IMR-90 (cell line): ENCODE data around the gene RNF128. TPM values are rescaled to one million over a fixed set of nuclear protein-coding genes. Genes with fewer than 3 reads are reported as not detected.

Source experiments
- ATAC-seq: fragments of 200-7000 bp; cut with Tn5 transposase; 2 replicates; pipeline ENCODE4 v1.9.1; 2020; ENCODE audit warnings: low read depth, mild to moderate bottlenecking, moderate library complexity
- BruUV-seq: library from RNA; stranded (reverse); fragments of 400-500 nt; replicated peaks from 2 replicates; lab custom pipeline; 2021; lab: Mats Ljungman, UMichigan
- CTCF ChIA-PET: fragments of 300-600 bp; formaldehyde crosslinking; extraction: SDS; loops from one replicate; lab custom pipeline; 2021; ENCODE audit warnings: antibody characterized with exemption; lab: Yijun Ruan, JAX
- POLR2A ChIA-PET: fragments of 300-600 bp; sonication (Branson Sonifier 250); formaldehyde crosslinking; loops from one replicate; lab custom pipeline; 2022; ENCODE audit warnings: antibody characterized with exemption; ENCODE audit not compliant: unreplicated experiment; lab: Charles Lee
- DNase-seq: peaks from one replicate; pipeline ENCODE4 v3.0.0; 2013
- H2AFZ ChIP-seq: replicated peaks from 2 replicates; pipeline ENCODE3; 2013; ENCODE audit warnings: low read length, mild to moderate bottlenecking; ENCODE audit not compliant: poor library complexity
- H2AK5ac ChIP-seq: 2 replicates; pipeline ENCODE4 v1.6.1; 2013; ENCODE audit warnings: low read depth, low read length, inconsistent platforms
- H2AK9ac ChIP-seq: replicated peaks from 2 replicates; pipeline ENCODE3; 2013; ENCODE audit warnings: mild to moderate bottlenecking, low read depth, low read length, moderate library complexity; ENCODE audit not compliant: poor library complexity
- H2BK120ac ChIP-seq: 2 replicates; pipeline ENCODE4 v1.6.1; 2013; ENCODE audit warnings: low read depth, low read length, inconsistent platforms
- H2BK15ac ChIP-seq: 3 replicates; pipeline ENCODE4 v1.6.1; 2013; ENCODE audit warnings: low read depth, low read length, inconsistent platforms
- H2BK20ac ChIP-seq: 2 replicates; pipeline ENCODE4 v1.6.1; 2013; ENCODE audit warnings: low read depth, mild to moderate bottlenecking, inconsistent platforms, low read length, moderate library complexity
- H2BK5ac ChIP-seq: 2 replicates; pipeline ENCODE4 v1.6.1; 2013; ENCODE audit warnings: mild to moderate bottlenecking, low read depth, low read length, inconsistent platforms; ENCODE audit not compliant: poor library complexity, severe bottlenecking
- H3K14ac ChIP-seq: replicated peaks from 2 replicates; pipeline ENCODE4 v1.6.1; 2013; ENCODE audit warnings: low read depth, low read length, inconsistent platforms
- H3K18ac ChIP-seq: 2 replicates; pipeline ENCODE4 v1.6.1; 2013; ENCODE audit warnings: low read depth, low read length, control low read depth
- H3K23ac ChIP-seq: 2 replicates; pipeline ENCODE4 v1.6.1; 2013; ENCODE audit warnings: low read depth, low read length, inconsistent platforms
- H3K27ac ChIP-seq: 2 replicates; pipeline ENCODE4 v1.5.1; 2013; ENCODE audit warnings: mild to moderate bottlenecking, control low read depth, low read length; ENCODE audit not compliant: insufficient read depth
- H3K27me3 ChIP-seq: 2 replicates; pipeline ENCODE4 v1.6.1; 2013; ENCODE audit warnings: low read length; ENCODE audit not compliant: control insufficient read depth, insufficient read depth
- H3K36me3 ChIP-seq: 2 replicates; pipeline ENCODE4 v1.6.1; 2013; ENCODE audit warnings: low read length, mixed read lengths; ENCODE audit not compliant: control insufficient read depth, insufficient read depth
- H3K4ac ChIP-seq: 2 replicates; pipeline ENCODE4 v1.6.1; 2013; ENCODE audit warnings: low read depth, low read length, inconsistent platforms
- H3K4me1 ChIP-seq: 2 replicates; pipeline ENCODE4 v1.6.1; 2013; ENCODE audit warnings: low read length, mixed read lengths; ENCODE audit not compliant: control insufficient read depth, insufficient read depth
- H3K4me2 ChIP-seq: 2 replicates; pipeline ENCODE4 v1.6.1; 2013; ENCODE audit warnings: low read depth, mild to moderate bottlenecking, control low read depth, low read length, moderate library complexity
- H3K4me3 ChIP-seq: 2 replicates; pipeline ENCODE4 v1.5.1; 2013; ENCODE audit warnings: low read depth, mild to moderate bottlenecking, control low read depth, low read length, moderate library complexity; ENCODE audit not compliant: insufficient read depth
- H3K56ac ChIP-seq: 2 replicates; pipeline ENCODE4 v1.6.1; 2013; ENCODE audit warnings: low read length, inconsistent platforms; ENCODE audit not compliant: insufficient read depth; ENCODE audit errors: extremely low read depth
- H3K79me1 ChIP-seq, 2 experiments: 2 replicates each; pipeline ENCODE4 v1.6.1; 2013; ENCODE audit warnings: low read length in 2 of 2, inconsistent platforms in 1 of 2, low read depth in 1 of 2
- H3K9ac ChIP-seq: 2 replicates; pipeline ENCODE4 v1.6.1; 2013; ENCODE audit warnings: low read depth, low read length, control low read depth
- H3K9me1 ChIP-seq: 2 replicates; pipeline ENCODE4 v1.6.1; 2013; ENCODE audit warnings: low read length, inconsistent platforms; ENCODE audit not compliant: insufficient read depth
- H3K9me3 ChIP-seq: 2 replicates; pipeline ENCODE4 v1.6.1; 2013; ENCODE audit warnings: low read length; ENCODE audit not compliant: control insufficient read depth, insufficient read depth
- H4K20me1 ChIP-seq: 2 replicates; pipeline ENCODE4 v1.6.1; 2013; ENCODE audit warnings: low read length, inconsistent platforms; ENCODE audit not compliant: insufficient read depth
- H4K5ac ChIP-seq: 2 replicates; pipeline ENCODE4 v1.6.1; 2013; ENCODE audit warnings: mild to moderate bottlenecking, low read depth, low read length, control low read depth
- H4K8ac ChIP-seq, 2 experiments: 2 replicates each; pipeline ENCODE4 v1.6.1; 2013; ENCODE audit warnings: low read depth in 2 of 2, low read length in 2 of 2, control low read depth in 1 of 2, inconsistent platforms in 1 of 2
- H4K91ac ChIP-seq: 2 replicates; pipeline ENCODE4 v1.6.1; 2013; ENCODE audit warnings: low read depth, low read length, inconsistent platforms; ENCODE audit not compliant: insufficient read depth
- CEBPB ChIP-seq: IDR thresholded peaks from 2 replicates; pipeline ENCODE4 v1.6.1; 2012; ENCODE audit warnings: low read depth, low read length, improper control_type of control experiment
- CHD1 ChIP-seq: IDR thresholded peaks from 2 replicates; pipeline ENCODE4 v1.6.1; 2012; ENCODE audit warnings: low read depth, low read length, improper control_type of control experiment
- CTCF ChIP-seq: conservative IDR thresholded peaks from 2 replicates; pipeline ENCODE4 v1.5.1; 2012; ENCODE audit warnings: mild to moderate bottlenecking, low read depth, low read length, improper control_type of control experiment
- ELK1 ChIP-seq: fragments of 150-350 bp; IDR thresholded peaks from 2 replicates; pipeline ENCODE4 v1.6.1; 2016; ENCODE audit warnings: low read depth, mild to moderate bottlenecking, low read length, moderate library complexity, borderline replicate concordance
- FOS ChIP-seq: fragments of 150-350 bp; IDR thresholded peaks from 2 replicates; pipeline ENCODE4 v1.6.1; 2016; ENCODE audit warnings: low read depth, low read length
- MAZ ChIP-seq: IDR thresholded peaks from 2 replicates; pipeline ENCODE4 v1.6.1; 2012; ENCODE audit warnings: low read depth, mild to moderate bottlenecking, low read length, improper control_type of control experiment, moderate library complexity, borderline replicate concordance
- NFE2L2 ChIP-seq: fragments of 150-350 bp; IDR thresholded peaks from 2 replicates; pipeline ENCODE4 v1.6.1; 2016; ENCODE audit warnings: low read depth, mild to moderate bottlenecking, low read length
- POLR2A ChIP-seq: IDR thresholded peaks from 2 replicates; pipeline ENCODE4 v1.6.1; 2012; ENCODE audit warnings: mild to moderate bottlenecking, low read depth, low read length
- RAD21 ChIP-seq: IDR thresholded peaks from 2 replicates; pipeline ENCODE4 v1.6.1; 2012; ENCODE audit warnings: low read length, improper control_type of control experiment
- RCOR1 ChIP-seq: IDR thresholded peaks from 2 replicates; pipeline ENCODE4 v1.6.1; 2012; ENCODE audit warnings: mild to moderate bottlenecking, low read length, improper control_type of control experiment; ENCODE audit not compliant: insufficient replicate concordance
- RFX5 ChIP-seq: IDR thresholded peaks from 2 replicates; pipeline ENCODE4 v1.8.0; 2012; ENCODE audit warnings: low read depth, mild to moderate bottlenecking, low read length, moderate library complexity
- dilution Hi-C: fragments of 300-500 bp; cut with HindIII; formaldehyde crosslinking; loops from one replicate; pipeline ENCODE4 v1.14.3; 2018; ENCODE audit warnings: low sequenced_read_pairs; ENCODE audit not compliant: unreplicated experiment
- in situ Hi-C: fragments of 300-500 bp; cut with MboI; formaldehyde crosslinking; loops from 3 replicates; pipeline ENCODE4 v1.14.3; 2019; ENCODE audit warnings: low sequenced_read_pairs, inconsistent platforms, mixed read lengths
- intact Hi-C: fragments of 100-400 bp; cut with micrococcal nuclease; formaldehyde crosslinking; loops from 2 replicates; pipeline ENCODE4 v1.10.0; 2022
- polyA plus RNA-seq, 3 experiments: library from polyadenylated mRNA; depleted of rRNA; stranded (reverse); fragments of >200 nt; gene quantifications; 2 replicates each; pipeline ENCODE4 v1.2.3, GENCODE V29; 2012; ENCODE audit warnings: low replicate concordance in 1 of 3
- total RNA-seq: library from RNA; depleted of rRNA; stranded (reverse); fragments of >200 nt; gene quantifications from 2 replicates; pipeline ENCODE4 v1.2.3, GENCODE V29; 2012
- TF ChIP-seq, protein P1 (sequence below): fragments of 150-350 bp; IDR thresholded peaks from 2 replicates; pipeline ENCODE4 v1.6.1; 2017; ENCODE audit warnings: mild to moderate bottlenecking, antibody characterized with exemption, low read length, low read depth

Gene RNF128
- total and polyA plus RNA-seq, 2 of the 4 experiments (the other 2 are of a cell fraction): 3.0 to 4.8 TPM

GRCh38 chrX:106742805-106743204 is 16.3 kb downstream of the RNF128 start:
- no peak overlapping the region for H3K27ac ChIP-seq
- H3K9ac ChIP-seq: no peak overlapping the region
- no peaks in the 10 kb centered on the region for H3K36me3 ChIP-seq
- in situ Hi-C loops (no loop called here), dilution Hi-C loops (no loop called here), intact Hi-C loops (no loop called here)
- no peaks in the 10 kb centered on the region; the same call in 1 of the 2 replicates for H3K27me3 ChIP-seq
- H2AK9ac ChIP-seq: no peak overlapping the region
- no peak overlapping the region for H3K14ac ChIP-seq
- no peaks in the 10 kb centered on the region for H4K20me1 ChIP-seq
- no peak overlapping the region for H2BK5ac ChIP-seq
- no peak overlapping the region for H2BK20ac ChIP-seq
- no peaks in the 10 kb centered on the region for H3K9me1 ChIP-seq
- ChIA-PET POLR2A (interaction anchor here (0.5 kb wide), 1 partner anchor 59 kb away, joined by 5 read pairs; no protein-coding TSS in a partner anchor), CTCF (no interaction called here)
- no peak overlapping the region for H4K5ac ChIP-seq
- no peak overlapping the region for H3K4ac ChIP-seq
- no peak overlapping the region for H4K8ac ChIP-seq
- no peak overlapping the region for H2AFZ ChIP-seq
- H2BK15ac ChIP-seq: no peak overlapping the region
- H3K4me2 ChIP-seq: no peak overlapping the region
- H2AK5ac ChIP-seq: no peak overlapping the region
- no peak overlapping the region for H4K91ac ChIP-seq
- H3K4me3 ChIP-seq: no peak overlapping the region
- ATAC-seq (no peak), DNase-seq (peak; percentile 7)
- H2BK120ac ChIP-seq: no peak overlapping the region
- no peaks in the 10 kb centered on the region for H3K4me1 ChIP-seq
- TF ChIP-seq RCOR1 (no peak), RAD21 (no peak), CEBPB (no peak), CTCF (no peak), CHD1 (no peak), FOS (no peak), MAZ (no peak), NFE2L2 (no peak), ELK1 (no peak), POLR2A (no peak), RFX5 (no peak)
- TF ChIP-seq, protein P1, sequence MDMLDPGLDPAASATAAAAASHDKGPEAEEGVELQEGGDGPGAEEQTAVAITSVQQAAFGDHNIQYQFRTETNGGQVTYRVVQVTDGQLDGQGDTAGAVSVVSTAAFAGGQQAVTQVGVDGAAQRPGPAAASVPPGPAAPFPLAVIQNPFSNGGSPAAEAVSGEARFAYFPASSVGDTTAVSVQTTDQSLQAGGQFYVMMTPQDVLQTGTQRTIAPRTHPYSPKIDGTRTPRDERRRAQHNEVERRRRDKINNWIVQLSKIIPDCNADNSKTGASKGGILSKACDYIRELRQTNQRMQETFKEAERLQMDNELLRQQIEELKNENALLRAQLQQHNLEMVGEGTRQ: no peak
- H3K9me3 ChIP-seq: no peaks in the 10 kb centered on the region
- BruUV-seq: no TSS peak
- H3K23ac ChIP-seq: no peak overlapping the region
- H3K79me1 ChIP-seq: no peaks in the 10 kb centered on the region
- H3K18ac ChIP-seq: no peak overlapping the region
- H3K56ac ChIP-seq: no peak overlapping the region
